Measurements from ENCODE around the gene TP73.
A peak's percentile ranks its signal among the peaks of the same experiment; 100 is the strongest.

Gene TP73

DNA sequence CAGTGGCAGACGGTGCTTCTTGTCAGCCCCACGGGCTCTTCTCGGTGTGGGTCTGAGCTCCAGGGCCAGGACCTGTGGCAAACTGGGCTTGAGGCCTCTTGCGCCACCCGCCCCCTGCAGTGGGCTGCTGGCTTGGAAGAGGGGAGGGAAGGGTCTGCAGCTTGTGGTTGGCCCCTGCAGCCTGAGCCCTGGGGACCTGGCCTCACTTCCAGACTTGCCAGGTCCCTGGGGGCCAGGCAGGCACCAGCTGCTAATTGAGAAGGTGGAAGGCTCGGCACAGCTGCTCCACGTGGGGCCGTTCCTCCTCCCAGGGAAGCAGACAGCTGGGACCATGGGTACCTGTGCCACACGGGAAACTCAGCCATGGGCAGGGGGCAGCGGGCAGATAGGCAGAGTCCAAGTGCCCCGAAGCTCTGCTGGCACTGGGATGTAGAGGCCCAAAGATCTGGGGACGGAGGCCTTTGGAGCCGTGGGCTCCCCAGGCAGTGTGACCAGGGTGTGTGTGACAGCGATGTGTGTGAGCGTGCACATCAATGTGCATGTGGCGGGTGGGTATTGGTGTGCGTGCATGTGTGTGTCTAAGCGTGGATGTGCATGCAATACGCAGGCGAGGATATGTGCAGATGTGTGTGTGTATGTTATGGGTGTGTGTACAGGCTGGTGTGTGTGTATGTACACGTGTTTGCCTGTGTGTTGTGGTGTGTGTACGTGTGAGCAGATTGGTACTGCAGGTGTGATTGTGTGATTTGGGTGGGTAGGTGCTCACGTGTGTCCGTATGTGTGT lies 39.3 kb downstream of the TP73 start:
- DNase-seq, result no peak

DNA sequence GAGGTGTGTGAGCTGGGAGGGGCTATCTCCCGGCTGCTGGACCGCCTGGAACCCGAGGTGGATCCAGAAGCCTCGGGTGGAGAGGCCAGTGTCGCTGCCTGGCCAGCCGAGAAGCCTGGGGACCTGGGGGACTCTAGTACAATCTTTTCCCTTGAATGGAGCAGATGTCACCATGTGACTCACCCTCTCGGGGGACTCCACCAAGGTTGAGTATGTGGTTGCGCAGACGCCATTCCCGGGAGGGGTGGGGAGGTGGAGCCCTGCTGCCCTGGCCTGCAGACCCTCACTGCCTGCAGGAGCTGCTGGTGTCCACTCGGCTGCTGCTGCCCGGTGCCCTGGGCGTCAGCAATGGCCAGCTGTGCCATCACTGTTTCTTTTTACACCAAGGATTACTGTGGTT lies 40.3 kb downstream of the TP73 start:
- no peak for DNase-seq

DNA sequence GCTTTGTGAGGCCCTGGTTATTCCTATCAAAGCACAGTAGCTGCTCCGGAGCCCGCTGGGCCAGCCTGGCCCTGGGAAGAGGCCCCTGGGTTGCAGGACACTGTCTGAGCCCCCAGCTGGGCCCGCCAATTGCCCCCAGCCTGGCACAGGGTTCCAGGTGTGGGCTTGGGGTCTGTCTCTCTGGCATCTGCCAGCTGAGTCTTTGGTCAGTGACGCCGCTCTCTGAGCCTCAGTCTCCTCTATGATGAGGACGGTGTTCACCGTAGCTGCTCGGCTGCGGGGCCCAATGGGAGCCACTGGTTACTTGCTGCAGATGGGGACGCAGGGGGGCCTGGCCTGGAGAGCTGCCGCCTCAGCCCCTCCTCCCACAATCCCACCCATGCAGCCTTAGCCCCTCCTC lies 41.0 kb downstream of the TP73 start:
- no peak for DNase-seq

DNA sequence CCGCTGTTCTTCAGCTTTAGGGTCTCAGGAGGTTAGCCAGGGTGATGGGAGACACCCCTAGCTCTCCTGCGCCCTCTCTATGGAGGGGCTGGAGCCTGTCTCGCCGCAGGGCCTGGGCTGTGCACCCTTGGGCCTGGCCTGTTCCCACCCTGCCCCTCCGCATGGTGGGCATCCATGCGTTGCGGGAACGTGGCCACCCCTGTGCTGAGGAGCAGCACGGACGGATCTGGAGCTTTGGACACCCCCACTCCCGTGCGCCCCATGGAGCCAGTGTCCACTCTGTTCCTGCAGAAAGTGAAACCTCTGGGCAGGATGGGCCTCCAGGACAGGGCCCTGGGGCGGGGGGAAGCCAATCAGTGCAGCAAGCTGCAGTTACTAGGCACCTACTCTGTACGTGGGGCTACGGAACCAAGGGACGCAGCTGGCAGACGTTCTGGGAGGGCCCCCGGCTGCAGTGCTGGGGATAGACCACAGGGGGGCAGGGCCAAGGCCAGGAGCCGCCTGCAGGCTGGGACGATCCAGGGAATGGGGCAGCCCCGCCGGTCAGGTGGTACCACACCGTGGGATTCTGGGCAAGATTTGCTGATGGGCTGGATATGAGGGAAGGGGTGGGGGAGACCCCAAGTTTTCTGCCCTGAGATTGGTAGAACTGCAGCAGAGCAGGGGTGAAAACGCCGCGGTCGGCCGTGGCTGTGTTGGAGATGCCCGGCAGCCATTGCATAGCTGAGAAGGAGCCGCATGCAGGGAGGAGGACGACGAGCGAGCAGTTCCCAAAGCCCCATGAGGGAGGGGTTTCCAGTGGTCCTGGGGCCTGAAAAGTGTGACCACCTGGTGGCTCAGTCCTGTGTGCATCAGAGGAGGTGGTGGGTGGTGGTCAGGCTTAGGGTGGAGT lies 43.3 kb downstream of the TP73 start:
- DNase-seq, result peak; percentile 42

DNA sequence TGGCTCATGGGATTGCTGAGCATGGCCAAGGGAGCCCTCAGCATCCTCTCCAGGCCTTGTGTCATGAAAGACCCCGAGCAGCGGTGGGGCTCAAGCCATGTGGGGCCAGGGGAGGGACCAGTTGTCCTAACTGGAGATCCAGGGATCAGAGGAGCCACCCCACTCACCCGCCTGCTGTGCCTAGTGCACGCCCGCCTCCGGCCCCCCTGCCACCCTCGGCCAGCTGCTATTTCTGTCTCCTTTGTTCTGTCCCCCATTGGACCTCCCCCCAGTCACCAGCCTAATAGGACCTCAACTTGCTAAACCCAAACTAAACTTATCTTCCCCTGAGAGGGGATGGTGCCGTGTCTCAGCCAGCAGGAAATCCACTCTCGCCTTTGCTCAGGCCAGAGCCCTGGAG lies 44.4 kb downstream of the TP73 start:
- no peak for DNase-seq

DNA sequence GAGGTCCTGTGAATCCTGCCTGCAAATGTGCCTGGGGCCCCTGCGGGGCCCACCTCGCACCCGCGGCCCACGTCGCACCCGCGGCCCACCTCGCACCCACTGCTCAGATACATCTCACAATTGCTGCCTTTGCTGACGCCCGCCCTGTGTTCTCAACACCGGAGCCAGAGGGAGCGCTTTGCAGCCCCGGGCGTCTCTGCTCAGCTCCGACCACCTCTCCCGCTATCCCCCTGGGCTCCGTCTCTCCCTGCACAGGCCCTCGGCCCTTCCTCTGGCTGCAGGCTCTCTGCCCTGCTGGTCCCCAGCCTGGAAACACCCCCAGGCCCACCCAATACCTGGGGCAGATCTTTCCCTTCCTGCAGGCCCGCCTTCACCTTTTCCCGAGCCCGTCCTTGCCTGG lies 44.8 kb downstream of the TP73 start:
- no peak for DNase-seq

DNA sequence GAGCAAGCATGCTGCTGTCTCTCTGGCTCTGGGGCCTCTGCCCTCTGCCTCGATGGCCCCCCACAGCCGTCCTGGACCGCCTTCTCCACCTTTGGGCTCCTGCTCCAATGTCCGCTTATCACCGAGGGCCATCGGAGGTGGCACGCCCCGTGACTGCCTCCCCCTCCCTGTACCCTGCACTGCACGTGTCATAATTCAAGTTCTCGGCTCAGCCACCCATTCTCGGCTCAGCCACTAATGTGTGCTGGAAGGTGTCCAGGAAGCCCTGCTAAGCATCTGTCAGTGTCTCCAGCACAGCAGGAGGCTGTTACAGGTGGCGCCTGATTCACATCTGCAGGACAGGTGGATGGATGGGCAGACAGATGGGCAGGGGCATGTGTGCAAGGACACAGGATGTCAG lies 45.5 kb downstream of the TP73 start:
- no peak for DNase-seq

DNA sequence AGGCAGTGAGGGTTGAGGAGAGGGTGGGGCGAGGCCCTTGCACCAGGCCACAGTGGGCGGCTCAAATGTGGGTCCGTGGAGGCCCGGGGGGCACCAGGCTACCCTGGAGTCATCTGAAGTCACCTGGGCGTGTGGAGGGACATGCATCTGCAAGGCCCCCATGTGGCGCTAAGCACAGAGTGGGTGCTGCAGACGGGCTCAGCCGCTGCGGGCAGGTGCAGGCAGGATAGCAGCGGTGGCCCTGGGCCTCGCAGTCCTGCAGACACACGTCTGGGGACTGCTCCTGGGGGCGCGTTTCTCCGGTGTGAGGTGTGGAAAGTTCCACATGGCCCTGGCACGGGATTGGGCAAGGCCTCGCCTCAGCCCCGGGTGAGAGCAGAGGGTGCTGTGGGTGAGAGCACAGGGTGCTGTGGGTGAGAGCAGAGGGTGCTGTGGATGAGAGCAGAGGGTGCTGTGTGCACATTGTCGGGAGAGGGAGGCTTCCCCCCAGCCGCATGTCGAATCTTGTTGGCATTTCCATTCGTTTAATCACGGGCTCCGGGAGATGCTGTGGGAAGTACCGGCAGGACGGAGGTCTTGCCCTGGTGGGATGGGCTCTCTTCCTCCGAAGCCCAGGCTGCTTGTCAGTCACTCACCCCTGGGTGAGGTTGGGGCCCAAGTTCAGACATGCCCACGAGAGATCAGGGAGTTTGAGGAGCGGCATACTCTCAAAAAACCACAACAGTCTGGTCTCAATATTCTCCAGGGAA lies 46.5 kb downstream of the TP73 start:
- no peak for DNase-seq

DNA sequence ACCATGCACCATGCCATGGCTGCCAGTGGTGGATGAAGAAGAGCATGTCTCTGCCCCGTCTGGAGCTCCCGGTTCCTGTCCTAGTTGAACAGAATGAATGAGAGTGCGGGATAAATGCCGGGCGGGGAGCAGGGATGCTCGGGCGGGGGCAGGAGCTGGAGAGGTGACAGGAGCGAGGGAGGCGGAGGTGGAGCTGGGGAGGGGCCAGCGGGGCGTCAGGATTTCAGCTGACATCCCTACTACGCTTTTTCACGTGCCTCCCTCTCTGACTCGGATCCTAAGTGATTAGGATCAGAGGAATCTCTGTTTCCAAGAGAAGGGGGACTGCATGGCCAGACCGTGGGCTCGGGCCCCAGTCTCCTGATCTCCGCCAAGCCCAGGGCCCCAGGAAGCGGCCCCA lies 47.3 kb downstream of the TP73 start:
- no peak for DNase-seq

DNA sequence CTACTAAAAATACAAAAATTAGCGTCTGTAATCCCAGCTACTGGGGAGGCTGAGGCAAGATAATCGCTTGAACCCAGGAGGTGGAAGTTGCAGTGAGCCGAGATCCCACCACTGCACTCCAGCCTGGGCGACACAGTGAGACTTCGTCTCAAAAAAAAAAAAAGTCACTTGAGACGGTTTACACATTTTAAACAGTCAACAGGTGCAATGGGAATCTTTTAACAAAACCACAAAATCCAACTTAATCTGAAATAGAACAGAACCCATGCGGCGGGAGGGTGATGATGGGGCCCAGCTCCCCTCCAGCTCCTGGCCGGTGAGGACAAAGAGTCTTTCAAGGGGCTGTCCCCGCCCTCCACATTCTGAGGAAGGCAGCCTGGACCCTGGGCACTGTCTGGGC lies 48.3 kb downstream of the TP73 start:
- no peak for DNase-seq

DNA sequence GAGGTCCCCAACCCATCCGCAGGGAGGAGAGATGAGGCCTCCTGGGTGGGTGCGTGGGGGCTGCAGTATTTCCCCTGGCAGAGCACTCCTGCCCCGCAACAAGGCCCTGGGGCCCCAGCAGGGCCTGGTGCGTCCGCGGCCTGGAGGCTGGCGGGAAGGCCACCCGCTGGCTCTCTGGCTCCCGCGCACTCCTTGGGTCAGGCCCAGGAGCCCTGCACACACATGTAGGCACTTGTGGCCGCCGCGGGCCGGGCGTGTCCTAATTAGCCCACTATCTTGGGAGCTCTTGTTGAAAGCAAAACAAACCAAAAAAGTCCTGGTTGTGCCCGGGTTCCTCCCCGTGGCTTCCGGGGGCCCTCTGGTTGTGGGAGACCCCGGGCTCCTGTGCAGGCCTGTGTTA lies 50.2 kb downstream of the TP73 start:
- DNase-seq, result no peak

DNA sequence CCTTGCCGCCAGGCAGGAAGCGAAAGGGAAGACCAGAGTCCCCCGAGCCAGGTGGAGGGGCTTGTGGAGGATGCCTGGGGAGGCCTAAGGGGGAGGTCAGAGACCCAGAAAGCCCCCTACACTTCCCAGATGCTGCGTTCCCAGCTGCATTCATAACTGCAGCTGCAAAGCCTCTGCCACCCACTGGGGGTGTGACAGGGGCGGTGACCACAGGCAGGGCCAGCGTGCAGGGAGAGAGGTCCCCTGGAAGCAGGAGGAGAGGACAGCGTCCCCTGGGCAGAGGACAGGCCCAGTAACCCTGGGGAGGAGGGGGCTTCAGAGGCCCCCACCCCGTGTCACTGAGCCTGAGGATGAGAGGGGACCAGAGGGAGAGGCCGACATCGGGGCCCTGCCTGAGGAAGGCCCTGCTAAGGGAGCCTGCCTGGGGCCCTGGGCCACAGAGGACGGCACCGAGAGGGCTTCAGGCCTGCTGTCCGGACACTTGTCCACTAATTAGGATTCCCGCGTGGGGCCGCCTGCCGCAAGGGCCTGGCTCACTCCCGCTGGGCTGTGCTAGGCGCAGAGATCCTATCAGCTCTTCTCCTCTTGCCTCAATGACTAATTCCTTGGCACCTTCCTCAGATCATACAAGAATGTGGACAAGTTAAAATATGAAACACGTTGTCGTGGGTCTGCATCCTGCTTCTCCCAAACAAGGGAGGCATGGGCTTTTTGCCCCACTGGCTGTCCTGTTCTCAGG lies 50.8 kb downstream of the TP73 start:
- DNase-seq, result no peak

DNA sequence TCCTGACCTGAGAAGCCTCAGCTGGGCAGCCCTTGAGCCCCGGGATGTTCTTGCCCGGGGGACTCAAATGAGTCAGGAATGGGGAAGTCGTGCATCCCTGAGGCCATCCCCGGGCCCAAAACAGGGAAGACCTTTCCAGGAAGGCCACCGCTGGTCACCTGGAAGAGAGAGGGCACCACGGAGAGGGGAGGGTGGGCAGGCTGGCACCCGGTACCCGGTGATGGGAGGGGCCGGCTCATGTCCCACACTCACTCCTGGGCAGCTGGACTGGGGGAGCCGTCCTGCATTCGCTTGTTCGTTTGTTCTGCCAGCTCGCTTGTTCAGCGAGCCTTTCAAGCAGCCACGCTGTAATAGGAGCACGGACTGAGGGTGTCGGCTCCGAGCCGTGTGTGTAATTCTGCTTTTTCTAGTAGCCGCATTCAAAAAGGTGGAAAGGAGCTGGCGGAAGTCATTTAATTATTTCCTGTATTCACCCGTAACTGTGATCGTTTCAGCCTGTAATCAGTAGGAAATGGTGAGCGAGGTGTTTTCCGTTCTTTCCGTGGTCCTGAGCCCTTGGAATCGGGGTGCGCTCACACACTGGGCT lies 51.6 kb downstream of the TP73 start:
- no peak for DNase-seq

DNA sequence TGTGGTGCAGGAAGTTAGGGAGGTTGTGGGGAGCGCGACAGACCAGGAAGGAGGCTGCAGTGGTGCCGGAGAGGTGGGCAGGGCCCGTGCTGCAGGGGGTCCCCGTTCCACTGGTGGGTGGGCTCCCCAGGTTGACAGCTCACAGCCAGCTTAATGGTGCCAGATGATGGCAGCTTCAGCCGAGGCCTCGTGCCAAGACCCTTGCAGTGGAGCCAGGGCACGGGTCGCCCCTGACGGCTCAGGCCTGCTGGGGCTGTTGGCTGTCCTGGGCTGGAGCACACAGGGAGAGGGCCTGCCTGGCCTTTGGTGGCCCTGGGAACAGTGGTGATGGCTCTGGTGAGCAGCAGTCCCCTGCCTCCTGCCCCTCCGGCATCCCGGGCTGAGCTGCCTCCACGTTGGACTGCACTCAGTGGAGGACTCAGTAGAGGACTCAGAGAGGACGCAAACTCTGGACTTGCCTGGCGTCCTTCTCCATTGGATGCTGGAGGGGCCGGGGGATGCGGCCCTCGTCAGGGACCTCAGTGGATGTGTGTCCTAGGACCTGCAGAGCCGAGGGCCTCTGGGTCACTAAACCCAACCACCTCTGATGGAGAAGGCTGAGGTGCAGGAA lies 53.1 kb downstream of the TP73 start:
- no peak for DNase-seq

DNA sequence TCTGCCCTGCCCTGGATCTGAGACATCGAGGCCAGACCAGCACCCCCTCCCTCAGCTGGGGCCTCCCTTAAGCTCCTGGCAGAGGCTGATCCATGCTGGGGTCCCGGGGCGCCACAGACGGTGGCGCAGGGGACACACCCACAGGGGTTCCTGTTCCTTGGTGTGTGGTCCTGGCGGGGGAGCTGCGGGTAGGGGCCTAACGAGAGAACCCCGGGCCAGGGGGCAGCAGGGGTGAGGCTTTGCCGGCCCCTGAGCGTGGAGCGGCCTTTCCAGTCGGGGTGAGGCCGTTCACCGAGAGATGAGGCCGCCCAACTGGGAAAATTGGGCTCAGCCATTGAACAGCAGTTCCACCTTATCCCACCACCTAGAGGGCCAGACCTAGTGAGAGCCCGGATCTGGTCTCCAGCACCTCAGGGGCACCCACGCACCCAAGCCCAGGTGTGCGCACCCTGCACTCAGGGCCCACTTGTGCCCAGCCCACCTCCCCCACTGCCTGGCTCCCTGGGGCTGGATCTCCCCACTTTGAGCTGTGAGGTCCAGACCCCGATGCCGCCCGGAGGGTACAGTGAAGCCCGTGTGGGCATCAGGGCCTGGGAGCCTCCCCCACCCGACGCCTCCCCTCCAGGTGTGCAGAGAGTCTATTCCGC lies 54.5 kb downstream of the TP73 start:
- no peak for DNase-seq

DNA sequence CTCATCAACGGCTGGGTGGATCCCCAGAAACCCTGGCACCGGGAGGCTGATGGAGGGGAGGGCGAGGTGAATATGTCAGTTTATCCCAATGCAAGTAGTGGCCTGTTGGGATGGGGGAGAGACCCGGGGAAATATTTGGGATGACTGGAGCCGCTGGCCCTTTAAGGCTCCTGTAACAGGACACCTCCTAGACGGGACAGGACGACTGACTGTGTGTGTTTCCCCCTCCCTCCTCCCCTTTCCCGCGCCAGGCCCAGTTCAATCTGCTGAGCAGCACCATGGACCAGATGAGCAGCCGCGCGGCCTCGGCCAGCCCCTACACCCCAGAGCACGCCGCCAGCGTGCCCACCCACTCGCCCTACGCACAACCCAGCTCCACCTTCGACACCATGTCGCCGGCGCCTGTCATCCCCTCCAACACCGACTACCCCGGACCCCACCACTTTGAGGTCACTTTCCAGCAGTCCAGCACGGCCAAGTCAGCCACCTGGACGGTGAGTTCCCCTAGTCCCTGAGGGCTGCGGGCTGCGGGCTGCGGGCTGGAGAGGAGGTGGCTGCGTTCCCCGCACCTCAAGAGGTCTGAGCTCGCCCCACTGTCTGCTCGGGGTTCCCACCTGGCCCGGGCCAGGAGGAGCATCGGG lies 55.1 kb downstream of the TP73 start:
- DNase-seq, result no peak

DNA sequence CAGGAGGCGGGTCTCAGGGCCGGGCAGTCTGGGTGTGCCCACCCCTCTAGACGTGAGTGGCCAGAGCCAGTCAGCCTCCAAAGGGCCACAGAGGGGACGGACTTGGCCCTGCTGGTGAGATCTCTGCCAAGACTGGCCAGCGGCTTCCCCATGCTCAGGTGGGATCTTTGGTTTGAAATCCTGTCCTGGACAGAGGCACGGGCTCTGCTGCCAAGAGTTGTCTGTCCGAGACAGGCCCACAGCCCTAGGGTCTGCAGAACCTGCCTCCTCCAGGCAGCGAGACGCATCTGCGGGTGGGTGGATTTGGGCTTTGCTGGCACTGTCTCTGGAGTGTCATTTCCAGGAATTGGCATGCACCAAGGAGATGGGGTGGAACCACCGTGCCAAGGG lies 55.6 kb downstream of the TP73 start:
- DNase-seq, result no peak

DNA sequence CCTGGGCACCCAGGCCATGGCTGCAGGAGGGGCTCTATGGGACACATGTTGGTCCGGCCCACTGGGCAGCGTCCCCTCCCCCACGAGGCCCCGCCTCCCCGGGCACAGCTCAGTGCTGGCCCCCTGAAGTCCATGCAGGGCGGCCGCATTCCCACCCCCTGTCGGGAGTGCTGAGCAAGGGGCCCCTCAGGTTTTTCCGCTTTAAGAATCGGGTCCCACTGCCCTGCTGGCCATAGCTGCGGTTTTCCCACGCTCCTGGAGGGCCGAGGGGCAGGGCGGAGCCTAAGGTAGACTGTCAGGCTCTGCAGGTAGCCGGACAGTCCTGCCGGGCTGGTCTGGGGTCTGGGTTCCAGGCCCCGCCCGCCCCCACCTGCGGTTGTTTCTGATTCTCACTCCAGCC lies 56.5 kb downstream of the TP73 start:
- no peak for DNase-seq

DNA sequence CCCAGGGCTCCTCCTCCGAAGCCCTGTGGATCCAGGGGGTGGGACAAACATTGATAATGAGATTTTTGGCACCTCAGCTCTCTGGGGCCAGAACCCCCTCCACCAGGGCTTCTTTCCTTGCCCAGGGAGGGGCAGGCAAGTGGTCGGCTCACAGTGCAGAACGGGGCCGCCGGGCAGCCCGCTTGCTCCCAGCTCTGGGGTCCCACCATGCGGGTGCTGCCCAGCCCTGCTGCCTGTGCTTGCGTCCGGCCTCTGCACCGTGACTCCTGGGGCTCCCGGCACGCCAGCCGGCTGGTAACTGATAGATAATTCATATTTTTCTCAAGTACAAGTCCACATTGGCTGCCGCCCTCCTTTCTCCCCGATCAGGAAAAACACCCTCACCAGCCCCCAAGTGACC lies 57.9 kb downstream of the TP73 start:
- DNase-seq, result no peak

DNA sequence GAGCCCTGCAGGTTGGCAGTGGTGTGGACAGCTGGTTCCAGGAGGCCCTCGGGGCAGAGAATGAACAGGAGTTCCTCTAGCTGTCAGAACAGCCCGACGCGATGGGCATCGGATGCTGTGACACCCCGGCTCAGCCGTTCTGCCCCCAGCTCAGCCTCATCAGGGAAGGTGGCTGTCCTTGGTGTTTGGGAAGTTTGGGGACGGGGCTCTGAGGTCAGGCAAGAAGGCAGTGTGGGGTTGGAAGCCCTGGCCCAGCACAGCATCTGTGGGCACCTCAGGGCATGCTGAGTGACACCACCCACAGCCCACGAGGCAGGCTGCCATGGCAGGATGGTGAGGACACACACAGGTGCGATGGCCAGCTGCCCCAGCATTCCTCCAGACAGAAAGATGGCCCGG lies 59.1 kb downstream of the TP73 start:
- DNase-seq, result no peak
